Measurements from ENCODE around the gene PTPRK.

PTPRK gene

GRCh38 chr6:128200789-128201188 lies 319.6 kb downstream of the PTPRK start:
- Mint-ChIP-seq H3K4me3 (no peak overlapping the region), H3K9me3 (peaks cover 9 to 19% of the 10 kb centered on the region in 2 donors), H3K27me3 (no peaks in the 10 kb centered on the region), H3K27ac (no peak overlapping the region), H3K4me1 (no peaks in the 10 kb centered on the region)
- DNase-seq: no peak
- ATAC-seq: no peak

GRCh38 chr6:128199461-128199860 lies 320.9 kb downstream of the PTPRK start:
- no peaks in the 10 kb centered on the region for H3K4me1 Mint-ChIP-seq
- no peak overlapping the region for H3K27ac Mint-ChIP-seq
- no peak overlapping the region for H3K4me3 Mint-ChIP-seq
- DNase-seq (no peak), ATAC-seq (no peak)
- H3K27me3 Mint-ChIP-seq: no peaks in the 10 kb centered on the region
- peaks cover 7 to 11% of the 10 kb centered on the region in 2 donors for H3K9me3 Mint-ChIP-seq

DNA sequence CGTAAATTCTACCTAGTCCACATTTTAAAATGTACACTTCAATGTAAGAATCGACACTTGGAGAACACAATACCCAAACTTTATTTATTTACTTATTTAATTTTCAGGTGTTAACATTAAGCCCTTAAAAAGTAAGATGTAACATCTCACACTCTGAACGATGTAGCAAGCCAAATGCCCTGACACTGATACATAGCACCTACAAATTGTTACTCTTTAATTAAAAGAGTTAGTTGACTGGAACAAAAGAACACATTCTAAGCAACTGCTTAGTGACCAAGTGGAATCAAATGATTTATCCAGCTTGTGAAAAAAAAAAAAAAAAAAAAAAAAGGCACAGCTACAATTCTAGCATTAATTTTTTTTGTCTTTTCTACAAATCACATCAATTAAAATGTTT lies 327.4 kb downstream of the PTPRK start:
- Mint-ChIP-seq H3K27ac (no peak overlapping the region), H3K4me3 (no peak overlapping the region), H3K4me1 (no peaks in the 10 kb centered on the region), H3K27me3 (no peaks in the 10 kb centered on the region), H3K9me3 (no peaks in the 10 kb centered on the region)
- DNase-seq (no peak), ATAC-seq (no peak)

GRCh38 chr6:128188678-128189077 lies 331.7 kb downstream of the PTPRK start:
- no peaks in the 10 kb centered on the region for H3K9me3 Mint-ChIP-seq
- no peaks in the 10 kb centered on the region for H3K4me1 Mint-ChIP-seq
- H3K27ac Mint-ChIP-seq: no peak overlapping the region
- H3K4me3 Mint-ChIP-seq: no peak overlapping the region
- no peaks in the 10 kb centered on the region for H3K27me3 Mint-ChIP-seq
- DNase-seq (no peak), ATAC-seq (no peak)

- Mint-ChIP-seq H3K9me3 (no peaks in the 10 kb centered on the region), H3K4me3 (no peak overlapping the region), H3K4me1 (no peaks in the 10 kb centered on the region), H3K27ac (no peak overlapping the region), H3K27me3 (no peaks in the 10 kb centered on the region)
- ATAC-seq: no peak
- DNase-seq: no peak
These were observed 333.7 kb downstream of the PTPRK start for GRCh38 chr6:128186729-128187128.

- no peak for DNase-seq
- no peak overlapping the region for H3K27ac Mint-ChIP-seq
These were observed 340.4 kb downstream of the PTPRK start for GRCh38 chr6:128179876-128180438.

GRCh38 chr6:128174724-128175123 lies 345.7 kb downstream of the PTPRK start:
- H3K4me3 Mint-ChIP-seq: no peak overlapping the region
- DNase-seq (no peak), ATAC-seq (no peak)
- no peak overlapping the region for H3K27ac Mint-ChIP-seq
- H3K9me3 Mint-ChIP-seq: no peaks in the 10 kb centered on the region
- no peaks in the 10 kb centered on the region for H3K27me3 Mint-ChIP-seq
- peaks cover 2% of the 10 kb centered on the region for H3K4me1 Mint-ChIP-seq

More at GRCh38 chr6:128179876-128180438, 340.4 kb downstream of the PTPRK start:
- no peak overlapping the region for H3K4me3 Mint-ChIP-seq
- no peaks in the 10 kb centered on the region for H3K9me3 Mint-ChIP-seq
- H3K27me3 Mint-ChIP-seq: no peaks in the 10 kb centered on the region
- no peak for ATAC-seq
- H3K4me1 Mint-ChIP-seq: peaks cover 8% of the 10 kb centered on the region

DNA sequence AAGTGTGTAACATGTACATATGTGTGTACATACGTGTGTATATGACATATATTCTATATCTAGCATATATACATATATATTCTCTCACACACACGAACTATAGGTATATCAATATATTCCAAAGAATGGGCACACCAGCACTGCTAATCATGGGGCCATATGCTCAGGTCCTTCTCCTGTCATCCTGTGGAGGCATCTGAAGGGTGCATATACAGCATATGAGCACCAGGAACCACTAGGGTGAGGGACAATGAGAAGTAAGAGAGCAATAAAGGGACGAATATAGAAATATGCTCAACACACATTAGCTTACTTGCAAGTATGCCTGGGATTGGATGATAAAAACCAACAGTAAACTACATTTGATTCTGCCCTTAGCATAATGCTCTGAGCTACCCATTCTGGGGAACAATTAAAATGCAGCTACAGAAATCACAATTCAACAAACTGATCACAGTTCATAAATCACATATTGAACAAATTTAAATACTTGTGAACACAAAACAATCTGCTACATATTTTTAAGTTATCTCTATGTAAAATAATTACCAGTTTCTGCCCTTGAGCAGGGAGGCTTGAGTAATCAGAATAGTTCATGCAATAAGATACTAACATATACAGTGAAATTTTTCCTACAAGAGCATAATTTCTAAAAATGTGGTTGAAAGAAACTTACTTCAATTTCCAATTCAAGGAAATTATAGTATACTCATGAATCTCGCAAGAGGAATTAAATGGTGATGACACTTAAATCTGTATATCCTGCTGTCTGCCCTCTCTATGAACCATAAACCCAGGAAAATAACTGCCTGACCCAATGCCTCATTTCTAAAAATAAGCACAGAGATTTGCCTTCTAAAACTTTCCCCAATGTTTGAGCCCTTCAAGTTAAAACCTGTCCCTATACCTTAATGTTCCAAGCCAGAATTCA lies 347.4 kb downstream of the PTPRK start:
- Mint-ChIP-seq H3K4me3 (no peak overlapping the region), H3K27me3 (no peaks in the 10 kb centered on the region), H3K9me3 (no peaks in the 10 kb centered on the region), H3K27ac (no peak overlapping the region), H3K4me1 (peaks cover 3% of the 10 kb centered on the region)
- no peak for ATAC-seq
- DNase-seq: no peak

GRCh38 chr6:128172081-128172480 lies 348.3 kb downstream of the PTPRK start:
- Mint-ChIP-seq H3K4me1 (peaks cover 5% of the 10 kb centered on the region), H3K27ac (no peak overlapping the region), H3K4me3 (no peak overlapping the region), H3K27me3 (no peaks in the 10 kb centered on the region), H3K9me3 (no peaks in the 10 kb centered on the region)
- no peak for DNase-seq
- no peak for ATAC-seq

DNA sequence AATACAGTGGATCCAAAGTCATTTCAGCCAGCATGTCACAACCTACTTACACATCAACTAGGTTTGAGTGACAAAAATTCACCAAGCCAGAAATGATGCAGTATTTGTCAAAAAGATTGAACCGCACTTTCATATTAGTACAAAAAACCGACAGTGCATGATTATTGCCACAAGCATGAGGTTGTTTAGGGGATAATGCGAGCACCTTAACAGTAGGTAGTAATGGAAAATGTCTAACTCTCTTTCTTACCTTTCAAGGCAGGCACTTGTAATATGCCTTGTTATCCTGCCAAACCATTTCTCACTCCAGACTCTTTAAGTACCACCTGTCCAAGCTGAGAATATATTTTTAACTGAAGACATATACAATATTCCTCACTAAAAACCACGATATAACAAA lies 349.2 kb downstream of the PTPRK start:
- Mint-ChIP-seq H3K4me3 (no peak overlapping the region), H3K4me1 (peaks cover 5% of the 10 kb centered on the region), H3K9me3 (no peaks in the 10 kb centered on the region)

DNA sequence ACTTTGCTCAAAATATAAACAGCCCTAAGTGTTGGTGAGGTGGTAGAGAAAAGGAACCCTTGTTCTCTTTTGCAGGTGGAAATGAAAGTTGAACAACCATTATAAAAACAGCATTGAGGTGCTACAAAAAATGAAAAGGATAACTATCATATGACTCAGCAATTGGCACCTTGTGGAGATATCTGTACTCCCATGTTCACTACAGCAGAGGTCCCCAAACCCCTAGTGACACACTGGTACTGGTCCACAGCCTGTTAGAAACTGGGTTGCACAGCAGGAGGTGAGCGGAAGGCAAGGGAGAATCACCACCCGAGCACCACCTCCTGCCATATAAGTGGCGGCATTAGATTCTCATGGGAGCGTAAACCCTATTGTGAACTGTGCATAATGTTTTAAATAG lies 352.2 kb downstream of the PTPRK start:
- ATAC-seq (no peak), DNase-seq (no peak)
- no peaks in the 10 kb centered on the region for H3K27me3 Mint-ChIP-seq
- no peaks in the 10 kb centered on the region for H3K9me3 Mint-ChIP-seq
- peaks cover 5% of the 10 kb centered on the region for H3K4me1 Mint-ChIP-seq
- H3K27ac Mint-ChIP-seq: no peak overlapping the region
- H3K4me3 Mint-ChIP-seq: no peak overlapping the region

More for the DNA sequence above, 349.2 kb downstream of the PTPRK start:
- no peak for ATAC-seq
- Mint-ChIP-seq H3K27ac (no peak overlapping the region), H3K27me3 (no peaks in the 10 kb centered on the region)
- no peak for DNase-seq

DNA sequence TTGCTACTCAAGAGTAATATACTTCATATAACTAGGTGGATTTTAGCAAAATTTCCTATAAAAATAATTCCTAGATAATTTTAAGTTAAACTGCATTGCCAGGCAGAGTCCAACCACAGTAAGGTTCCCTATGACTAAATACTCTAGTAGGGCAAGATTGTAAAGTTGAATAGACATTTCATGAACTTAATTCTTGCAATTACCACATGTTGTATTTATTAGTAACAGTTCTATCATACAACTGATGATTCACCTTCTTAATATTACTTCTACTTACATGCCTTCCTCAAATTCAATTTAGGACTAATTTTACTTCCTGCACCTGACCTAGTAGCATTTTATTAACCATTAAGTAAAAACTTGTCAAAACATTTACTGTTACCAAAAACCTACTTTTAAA lies 352.8 kb downstream of the PTPRK start:
- H3K4me1 Mint-ChIP-seq: peaks cover 5% of the 10 kb centered on the region
- ATAC-seq: no peak
- no peak for DNase-seq
- no peak overlapping the region for H3K4me3 Mint-ChIP-seq
- H3K27ac Mint-ChIP-seq: no peak overlapping the region
- H3K27me3 Mint-ChIP-seq: no peaks in the 10 kb centered on the region
- H3K9me3 Mint-ChIP-seq: no peaks in the 10 kb centered on the region

GRCh38 chr6:128164254-128164653 lies 356.1 kb downstream of the PTPRK start:
- Mint-ChIP-seq H3K4me3 (no peak overlapping the region), H3K9me3 (no peaks in the 10 kb centered on the region), H3K27me3 (no peaks in the 10 kb centered on the region), H3K4me1 (peaks cover 5% of the 10 kb centered on the region), H3K27ac (no peak overlapping the region)
- ATAC-seq: no peak
- DNase-seq: no peak

DNA sequence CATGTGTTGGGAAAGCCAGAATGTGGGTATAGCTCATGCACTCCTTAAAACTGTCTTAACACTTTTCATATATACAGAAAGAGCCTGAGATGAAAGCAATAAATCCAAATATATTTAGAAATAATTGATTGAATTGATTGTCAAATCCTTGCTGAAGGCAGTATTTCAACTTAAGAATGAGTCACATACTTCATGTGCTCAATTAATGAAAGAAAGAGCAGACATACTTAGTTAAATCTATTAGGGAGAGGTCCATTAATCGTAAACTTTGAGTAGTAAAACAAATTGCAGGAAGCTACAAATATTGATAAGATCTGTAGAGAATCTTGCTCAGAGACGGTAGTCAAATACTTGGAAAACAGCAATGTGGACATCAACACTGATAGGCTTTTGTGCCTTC lies 358.0 kb downstream of the PTPRK start:
- no peak for ATAC-seq
- Mint-ChIP-seq H3K27ac (no peak overlapping the region), H3K27me3 (no peaks in the 10 kb centered on the region), H3K9me3 (no peaks in the 10 kb centered on the region), H3K4me3 (no peak overlapping the region), H3K4me1 (no peaks in the 10 kb centered on the region)
- no peak for DNase-seq

- no peak overlapping the region for H3K4me3 Mint-ChIP-seq
- no peaks in the 10 kb centered on the region for H3K27me3 Mint-ChIP-seq
- H3K9me3 Mint-ChIP-seq: no peaks in the 10 kb centered on the region
- H3K4me1 Mint-ChIP-seq: no peaks in the 10 kb centered on the region
- H3K27ac Mint-ChIP-seq: no peak overlapping the region
- ATAC-seq: no peak
- no peak for DNase-seq
These were observed 358.6 kb downstream of the PTPRK start for GRCh38 chr6:128161839-128162238.

DNA sequence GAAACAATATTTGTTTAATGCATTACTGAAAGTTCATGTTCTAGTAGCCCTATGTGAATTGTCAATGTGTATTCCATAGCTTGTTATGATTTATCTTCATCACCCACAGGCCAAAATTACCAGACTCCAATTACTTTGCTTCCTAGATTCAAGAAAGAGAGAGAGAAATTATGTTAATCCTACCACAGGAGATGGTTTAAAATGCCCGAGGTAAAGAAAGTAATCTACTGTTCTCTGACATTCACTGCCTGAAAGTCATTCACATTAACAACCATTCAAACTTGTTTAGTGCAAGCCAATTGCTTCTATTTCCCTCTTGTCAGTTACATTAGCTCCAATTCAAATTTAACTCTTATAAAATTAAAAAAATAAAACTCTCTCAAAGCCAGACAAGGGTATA lies 359.1 kb downstream of the PTPRK start:
- Mint-ChIP-seq H3K4me3 (no peak overlapping the region), H3K4me1 (peaks cover 4% of the 10 kb centered on the region), H3K27me3 (no peaks in the 10 kb centered on the region), H3K27ac (no peak overlapping the region), H3K9me3 (no peaks in the 10 kb centered on the region)
- DNase-seq (no peak), ATAC-seq (no peak)
